SK-N-SH treated with all-trans-retinoic acid at 6 μM for 48 hours (cell line): Measurements from ENCODE around the gene MMAB.

Experiments
- ATAC-seq: fragments of 200-7000 bp; cut with Tn5 transposase; 3 replicates; pipeline ENCODE4 v1.9.1; 2020; ENCODE audit warnings: mild to moderate bottlenecking, moderate library complexity
- ARNTL ChIP-seq: fragments of 450-650 bp; formaldehyde crosslinking; IDR thresholded peaks from 2 replicates; pipeline ENCODE4 v1.5.0; 2020; ENCODE audit warnings: low read depth, mild to moderate bottlenecking, moderate library complexity, borderline replicate concordance
- BACH2 ChIP-seq: fragments of 250-450 bp; sonication (Bioruptor Pico); IDR thresholded peaks from 2 replicates; pipeline ENCODE4 v1.9.0; 2021; ENCODE audit warnings: mild to moderate bottlenecking, borderline replicate concordance
- CSDC2 ChIP-seq: fragments of 250-450 bp; sonication (Bioruptor Pico); IDR thresholded peaks from 2 replicates; pipeline ENCODE4 v1.5.0; 2020; ENCODE audit warnings: mild to moderate bottlenecking, moderate library complexity
- ESRRG ChIP-seq: fragments of 250-450 bp; sonication (Bioruptor Pico); IDR thresholded peaks from 2 replicates; pipeline ENCODE4 v1.6.1; 2021; ENCODE audit warnings: mild to moderate bottlenecking
- GLIS3 ChIP-seq: fragments of 250-450 bp; sonication (Bioruptor Pico); IDR thresholded peaks from 2 replicates; pipeline ENCODE4 v1.5.0; 2020; ENCODE audit warnings: mild to moderate bottlenecking, moderate library complexity
- OSR1 ChIP-seq: fragments of 250-450 bp; sonication (Bioruptor Pico); IDR thresholded peaks from 2 replicates; pipeline ENCODE4 v1.8.0; 2022; ENCODE audit warnings: moderate library complexity, mild to moderate bottlenecking, inconsistent platforms
- PPARA ChIP-seq: fragments of 250-450 bp; sonication (Bioruptor Pico); IDR thresholded peaks from 2 replicates; pipeline ENCODE4 v1.5.0; 2020; ENCODE audit warnings: mild to moderate bottlenecking, borderline replicate concordance
- RARB ChIP-seq: fragments of 250-450 bp; sonication (Bioruptor Pico); IDR thresholded peaks from 2 replicates; pipeline ENCODE4 v1.8.0; 2021; ENCODE audit warnings: mild to moderate bottlenecking, moderate library complexity
- SNAI2 ChIP-seq: fragments of 250-450 bp; sonication (Bioruptor Pico); IDR thresholded peaks from 2 replicates; pipeline ENCODE4 v1.5.0; 2020; ENCODE audit warnings: mild to moderate bottlenecking, moderate library complexity
- TCF4 ChIP-seq: fragments of 250-450 bp; sonication (Bioruptor Pico); IDR thresholded peaks from 2 replicates; pipeline ENCODE4 v1.8.0; 2021; ENCODE audit warnings: mild to moderate bottlenecking, moderate library complexity, borderline replicate concordance
- TOX ChIP-seq: fragments of 250-450 bp; sonication (Bioruptor Pico); IDR thresholded peaks from 2 replicates; pipeline ENCODE4 v1.8.0; 2021; ENCODE audit warnings: mild to moderate bottlenecking, moderate library complexity, borderline replicate concordance
- TSHZ2 ChIP-seq: fragments of 250-450 bp; sonication (Bioruptor Pico); IDR thresholded peaks from 2 replicates; pipeline ENCODE4 v1.5.0; 2020; ENCODE audit warnings: mild to moderate bottlenecking, moderate library complexity
- ZC3H10 ChIP-seq: fragments of 250-450 bp; sonication (Bioruptor Pico); IDR thresholded peaks from 2 replicates; pipeline ENCODE4 v1.5.1; 2021; ENCODE audit warnings: mild to moderate bottlenecking, moderate library complexity
- ZNF565 ChIP-seq: fragments of 450-650 bp; formaldehyde crosslinking; conservative IDR thresholded peaks from 2 replicates; pipeline ENCODE4 v1.5.0; 2020; ENCODE audit warnings: low read depth, mild to moderate bottlenecking, moderate library complexity
- ZNF70 ChIP-seq: fragments of 450-650 bp; formaldehyde crosslinking; IDR thresholded peaks from 2 replicates; pipeline ENCODE4 v1.5.0; 2020; ENCODE audit warnings: mild to moderate bottlenecking, moderate library complexity
- ZNF8 ChIP-seq: fragments of 450-650 bp; formaldehyde crosslinking; IDR thresholded peaks from 2 replicates; pipeline ENCODE4 v1.5.0; 2020; ENCODE audit warnings: mild to moderate bottlenecking, moderate library complexity
- TF ChIP-seq, protein P1 (sequence below): fragments of 250-450 bp; sonication (Bioruptor Pico); IDR thresholded peaks from 2 replicates; pipeline ENCODE4 v1.8.0; 2021; ENCODE audit warnings: low read depth, mild to moderate bottlenecking, moderate library complexity, borderline replicate concordance
- TF ChIP-seq, protein P2 (sequence below): fragments of 250-450 bp; sonication (Bioruptor Pico); IDR thresholded peaks from 2 replicates; pipeline ENCODE4 v1.5.1; 2020; ENCODE audit warnings: low read depth, mild to moderate bottlenecking, moderate library complexity
- TF ChIP-seq, protein P3 (sequence below): fragments of 250-450 bp; sonication (Bioruptor Pico); IDR thresholded peaks from 2 replicates; pipeline ENCODE4 v1.8.0; 2020; ENCODE audit warnings: mild to moderate bottlenecking, moderate library complexity, borderline replicate concordance

MMAB gene

DNA sequence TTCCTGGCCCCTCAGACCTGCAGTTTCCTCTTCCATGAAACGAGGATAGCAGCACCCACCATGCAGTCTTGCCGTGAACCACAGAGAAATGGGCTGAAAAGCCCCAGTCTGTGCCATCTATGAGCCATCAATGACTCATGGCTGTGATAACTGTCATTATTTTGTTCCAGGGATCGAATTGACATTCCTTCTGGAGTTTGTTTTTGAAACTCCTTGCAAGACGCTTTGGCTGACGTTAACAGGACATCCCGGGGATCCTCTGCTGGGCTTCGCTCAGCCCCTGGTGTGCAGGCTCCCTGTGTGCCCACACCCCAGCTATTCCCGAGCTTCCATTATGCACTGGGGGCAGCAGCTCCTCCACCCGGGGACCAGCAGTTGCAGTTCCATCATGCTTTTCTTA is 33.8 kb downstream of the MMAB start:
- peak; percentile 8; the same call in 2 of the 3 replicates for ATAC-seq
- TF ChIP-seq GLIS3 (CRISPR knock-in tag): no peak
- TF ChIP-seq SNAI2 (CRISPR knock-in tag): no peak
- TF ChIP-seq ZNF565 (CRISPR knock-in tag): no peak
- TF ChIP-seq, protein P1, sequence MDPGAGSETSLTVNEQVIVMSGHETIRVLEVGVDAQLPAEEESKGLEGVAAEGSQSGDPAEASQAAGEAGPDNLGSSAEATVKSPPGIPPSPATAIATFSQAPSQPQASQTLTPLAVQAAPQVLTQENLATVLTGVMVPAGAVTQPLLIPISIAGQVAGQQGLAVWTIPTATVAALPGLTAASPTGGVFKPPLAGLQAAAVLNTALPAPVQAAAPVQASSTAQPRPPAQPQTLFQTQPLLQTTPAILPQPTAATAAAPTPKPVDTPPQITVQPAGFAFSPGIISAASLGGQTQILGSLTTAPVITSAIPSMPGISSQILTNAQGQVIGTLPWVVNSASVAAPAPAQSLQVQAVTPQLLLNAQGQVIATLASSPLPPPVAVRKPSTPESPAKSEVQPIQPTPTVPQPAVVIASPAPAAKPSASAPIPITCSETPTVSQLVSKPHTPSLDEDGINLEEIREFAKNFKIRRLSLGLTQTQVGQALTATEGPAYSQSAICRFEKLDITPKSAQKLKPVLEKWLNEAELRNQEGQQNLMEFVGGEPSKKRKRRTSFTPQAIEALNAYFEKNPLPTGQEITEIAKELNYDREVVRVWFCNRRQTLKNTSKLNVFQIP (CRISPR knock-in tag): no peak
- TF ChIP-seq CSDC2: no peak
- no peak for TF ChIP-seq OSR1 (CRISPR knock-in tag)
- TF ChIP-seq PPARA (CRISPR knock-in tag): no peak
- no peak for TF ChIP-seq ESRRG (CRISPR knock-in tag)
- no peak for TF ChIP-seq ARNTL
- TF ChIP-seq, protein P2, sequence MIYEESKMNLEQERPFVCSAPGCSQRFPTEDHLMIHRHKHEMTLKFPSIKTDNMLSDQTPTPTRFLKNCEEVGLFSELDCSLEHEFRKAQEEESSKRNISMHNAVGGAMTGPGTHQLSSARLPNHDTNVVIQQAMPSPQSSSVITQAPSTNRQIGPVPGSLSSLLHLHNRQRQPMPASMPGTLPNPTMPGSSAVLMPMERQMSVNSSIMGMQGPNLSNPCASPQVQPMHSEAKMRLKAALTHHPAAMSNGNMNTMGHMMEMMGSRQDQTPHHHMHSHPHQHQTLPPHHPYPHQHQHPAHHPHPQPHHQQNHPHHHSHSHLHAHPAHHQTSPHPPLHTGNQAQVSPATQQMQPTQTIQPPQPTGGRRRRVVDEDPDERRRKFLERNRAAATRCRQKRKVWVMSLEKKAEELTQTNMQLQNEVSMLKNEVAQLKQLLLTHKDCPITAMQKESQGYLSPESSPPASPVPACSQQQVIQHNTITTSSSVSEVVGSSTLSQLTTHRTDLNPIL (CRISPR knock-in tag): no peak
- no peak for TF ChIP-seq BACH2
- no peak for TF ChIP-seq ZNF8 (CRISPR knock-in tag)
- no peak for TF ChIP-seq RARB

DNA sequence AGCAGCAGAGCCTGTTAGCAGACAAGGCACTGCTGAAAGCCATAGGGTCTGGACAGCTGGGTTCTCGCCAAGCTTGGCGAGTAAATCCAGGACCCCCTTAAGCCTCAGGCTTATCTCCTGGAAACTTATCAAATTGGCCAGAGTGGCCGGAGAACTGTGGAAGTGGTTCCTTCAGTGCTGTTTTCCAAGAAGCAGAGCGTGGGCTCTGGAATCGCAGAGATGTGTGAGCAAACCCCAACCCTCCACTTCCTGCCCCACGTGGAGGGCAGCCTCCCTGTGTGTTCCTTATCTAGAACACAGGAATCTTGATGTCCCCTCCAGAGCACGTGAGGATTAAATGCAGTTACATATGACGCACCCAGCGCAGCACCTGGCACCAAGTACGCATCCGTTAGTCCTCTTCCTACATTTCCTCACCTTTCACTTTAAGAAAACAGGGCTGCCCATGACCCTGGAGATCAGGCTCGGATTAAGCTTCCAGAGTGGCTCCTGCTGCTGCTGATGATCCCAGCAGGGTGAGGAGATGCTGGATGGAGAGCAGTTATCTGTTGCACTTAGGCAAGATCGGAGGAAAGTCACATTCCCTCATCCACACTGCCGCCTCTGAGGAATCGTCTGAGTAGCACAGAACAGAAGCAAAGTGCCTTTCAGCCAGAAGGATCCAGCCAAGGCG is 35.0 kb downstream of the MMAB start:
- no peak for TF ChIP-seq ZNF565 (CRISPR knock-in tag)
- 0 out of 2 replicates have a peak, but pooled peaks have one; percentile 9 for TF ChIP-seq SNAI2 (CRISPR knock-in tag)
- TF ChIP-seq RARB: no peak
- TF ChIP-seq, protein P3, sequence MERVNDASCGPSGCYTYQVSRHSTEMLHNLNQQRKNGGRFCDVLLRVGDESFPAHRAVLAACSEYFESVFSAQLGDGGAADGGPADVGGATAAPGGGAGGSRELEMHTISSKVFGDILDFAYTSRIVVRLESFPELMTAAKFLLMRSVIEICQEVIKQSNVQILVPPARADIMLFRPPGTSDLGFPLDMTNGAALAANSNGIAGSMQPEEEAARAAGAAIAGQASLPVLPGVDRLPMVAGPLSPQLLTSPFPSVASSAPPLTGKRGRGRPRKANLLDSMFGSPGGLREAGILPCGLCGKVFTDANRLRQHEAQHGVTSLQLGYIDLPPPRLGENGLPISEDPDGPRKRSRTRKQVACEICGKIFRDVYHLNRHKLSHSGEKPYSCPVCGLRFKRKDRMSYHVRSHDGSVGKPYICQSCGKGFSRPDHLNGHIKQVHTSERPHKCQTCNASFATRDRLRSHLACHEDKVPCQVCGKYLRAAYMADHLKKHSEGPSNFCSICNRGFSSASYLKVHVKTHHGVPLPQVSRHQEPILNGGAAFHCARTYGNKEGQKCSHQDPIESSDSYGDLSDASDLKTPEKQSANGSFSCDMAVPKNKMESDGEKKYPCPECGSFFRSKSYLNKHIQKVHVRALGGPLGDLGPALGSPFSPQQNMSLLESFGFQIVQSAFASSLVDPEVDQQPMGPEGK (CRISPR knock-in tag): no peak
- TF ChIP-seq GLIS3 (CRISPR knock-in tag): 0 out of 2 replicates have a peak, but pooled peaks have one; percentile 2
- TF ChIP-seq ZNF8 (CRISPR knock-in tag): no peak
- TF ChIP-seq, protein P2 (CRISPR knock-in tag): no peak
- TF ChIP-seq TCF4 (CRISPR knock-in tag): peak; percentile 77
- no peak for TF ChIP-seq ESRRG (CRISPR knock-in tag)
- TF ChIP-seq TSHZ2 (CRISPR knock-in tag): peak; percentile 74; the same call in 1 of the 2 replicates
- ATAC-seq: no peak

GRCh38 chr12:109537136-109537535 is 36.2 kb downstream of the MMAB start:
- no peak for TF ChIP-seq TCF4 (CRISPR knock-in tag)
- TF ChIP-seq ZNF565 (CRISPR knock-in tag): no peak

GRCh38 chr12:109535863-109536250 is 37.4 kb downstream of the MMAB start:
- no peak for ATAC-seq
- no peak for TF ChIP-seq CSDC2
- no peak for TF ChIP-seq TSHZ2 (CRISPR knock-in tag)
- TF ChIP-seq TOX: no peak
- TF ChIP-seq ZC3H10 (CRISPR knock-in tag): no peak
- TF ChIP-seq ZNF70 (CRISPR knock-in tag): no peak
- TF ChIP-seq, protein P1 (CRISPR knock-in tag): no peak
- no peak for TF ChIP-seq ESRRG (CRISPR knock-in tag)
- TF ChIP-seq PPARA (CRISPR knock-in tag): no peak
- no peak for TF ChIP-seq TCF4 (CRISPR knock-in tag)

More at GRCh38 chr12:109537136-109537535, 36.2 kb downstream of the MMAB start:
- no peak for ATAC-seq
